NCI-H1417 (cell line): Measurements from ENCODE around the gene TOMM34.
A peak's percentile ranks its signal among the peaks of the same experiment; 100 is the strongest.

Experiments used
- DNase-seq, 3 experiments: peaks; one replicate each; lab custom pipeline; 2025; lab: John Stamatoyannopoulos, UW

The TOMM34 gene

GRCh38 chr20:44960103-44960852, at the start of gene TOMM34:
Gene TOMM34, minus strand, starts transcription at chr20:44960397. Its CDS starts 64 bp downstream, at chr20:44960333.
- DNase-seq, result peak; percentile 97

- DNase-seq, result no peak
Observed at GRCh38 chr20:45008521-45009049, 48.4 kb upstream of the TOMM34 start.

GRCh38 chr20:44997668-44998067, 37.5 kb upstream of the TOMM34 start:
- no peak for DNase-seq

- no peak for DNase-seq
Observed at GRCh38 chr20:44997171-44997570, 37.0 kb upstream of the TOMM34 start.

GRCh38 chr20:44993343-44993742, 33.1 kb upstream of the TOMM34 start:
- no peak for DNase-seq

- no peak for DNase-seq
Observed at GRCh38 chr20:44990957-44991356, 30.8 kb upstream of the TOMM34 start.

- DNase-seq, result no peak
Observed at GRCh38 chr20:44990425-44990824, 30.2 kb upstream of the TOMM34 start.

GRCh38 chr20:44988631-44989171, 28.5 kb upstream of the TOMM34 start:
- no peak for DNase-seq

GRCh38 chr20:44983093-44983674, 23.0 kb upstream of the TOMM34 start:
- no peak for DNase-seq

- no peak for DNase-seq
Observed at GRCh38 chr20:44981736-44982406, 21.7 kb upstream of the TOMM34 start.

GRCh38 chr20:44979090-44979621, 19.0 kb upstream of the TOMM34 start:
- no peak for DNase-seq

GRCh38 chr20:44976698-44977097, 16.5 kb upstream of the TOMM34 start:
- DNase-seq, result no peak

- no peak for DNase-seq
Observed at GRCh38 chr20:44973053-44973452, 12.9 kb upstream of the TOMM34 start.

GRCh38 chr20:44970243-44970757, 10.1 kb upstream of the TOMM34 start:
- DNase-seq, result no peak

GRCh38 chr20:44969300-44969894, 9.2 kb upstream of the TOMM34 start:
- no peak for DNase-seq

- DNase-seq, result peak in 1 of 3 experiments; percentile 39
Observed at GRCh38 chr20:44967207-44967807, 7.1 kb upstream of the TOMM34 start.

- DNase-seq, result peak; percentile 93 to 98 (median 98)
Observed at GRCh38 chr20:44966030-44966961, 6.1 kb upstream of the TOMM34 start, which contains the start of gene STK4. Gene STK4, plus strand, starts transcription at chr20:44966512. Its CDS starts 57 bp downstream, at chr20:44966569.

GRCh38 chr20:44965651-44966029, 5.4 kb upstream of the TOMM34 start:
- no peak for DNase-seq

GRCh38 chr20:44963325-44964215, 3.4 kb upstream of the TOMM34 start:
- DNase-seq, result no peak
